Gastrocnemius medialis (tissue), 4 donors: ENCODE data around the gene ELK4. TPM values are rescaled to one million over a fixed set of nuclear protein-coding genes. Genes with fewer than 3 reads are reported as not detected.

Experiments used
- ATAC-seq, 2 donors: fragments of 150-250 bp; one replicate each; pipeline ENCODE4 v1.9.1; 2016
- DNase-seq, 2 donors: peaks; one replicate each; pipeline ENCODE4 v3.0.0-alpha.2; 2019
- H3K27ac ChIP-seq, 4 donors: fragments of 200-600 bp; sonication (generic); 1 replicate in 1 of 4; 2 replicates in 3 of 4; pipeline ENCODE4 v1.5.1; 2016 to 2018; ENCODE audit warnings: mild to moderate bottlenecking in 2 of 4, moderate library complexity in 1 of 4
- H3K27me3 ChIP-seq, 3 donors: fragments of 200-600 bp; sonication (generic) in 2 of 3; 1 replicate in 1 of 3; 2 replicates in 2 of 3; pipeline versions ENCODE4 v1.5.1 to v1.6.0; 2016 to 2019; ENCODE audit warnings: mild to moderate bottlenecking in 1 of 3, moderate library complexity in 1 of 3
- H3K36me3 ChIP-seq, 2 donors: fragments of 200-600 bp; sonication (generic) in 1 of 2; one replicate each; pipeline ENCODE4 v1.5.1; 2017 to 2018
- H3K4me1 ChIP-seq, 2 donors: fragments of 200-600 bp; sonication (generic) in 1 of 2; one replicate each; pipeline ENCODE4 v1.5.1; 2016 to 2017; ENCODE audit warnings: mild to moderate bottlenecking in 2 of 2
- H3K4me3 ChIP-seq, 4 donors: fragments of 200-600 bp; sonication (generic) in 3 of 4; 1 replicate in 1 of 4; 2 replicates in 3 of 4; pipeline ENCODE4 v1.5.1; 2016 to 2019; ENCODE audit warnings: mild to moderate bottlenecking in 2 of 4
- H3K9me3 ChIP-seq, 3 donors: fragments of 200-600 bp; sonication (generic) in 2 of 3; 1 replicate in 1 of 3; 2 replicates in 2 of 3; pipeline ENCODE4 v1.5.1; 2016 to 2019
- POLR2A ChIP-seq, 2 donors: fragments of 450-650 bp; IDR thresholded peaks; one replicate each; pipeline ENCODE4 v1.6.1; 2017; ENCODE audit warnings: antibody characterized with exemption in 2 of 2, mild to moderate bottlenecking in 2 of 2, moderate library complexity in 2 of 2
- in situ Hi-C, 4 donors: fragments of 200-750 bp; cut with MboI; loops; one replicate each; pipeline versions ENCODE4 v1.15.0 to v1.8.0; 2017; ENCODE audit warnings: low sequenced_read_pairs in 4 of 4
- intact Hi-C: fragments of 100-400 bp; cut with DNase I; formaldehyde crosslinking; loops from one replicate; pipeline ENCODE4 v1.15.1; 2023; ENCODE audit warnings: low total_unique reads
- total RNA-seq, 4 donors: library from RNA; depleted of rRNA; stranded (reverse); fragments of >200 nt; gene quantifications; one replicate each; pipeline versions ENCODE4 v1.1.0 to v1.2.3, GENCODE V29; 2016
- TF ChIP-seq, protein P1 (sequence below), 5 experiments: fragments of 450-650 bp in 3 of 5; fragments of 200-600 bp in 2 of 5; sonication (generic) in 2 of 5; IDR thresholded peaks in 4 of 5; conservative IDR thresholded peaks in 1 of 5; 1 replicate in 4 of 5; 2 replicates in 1 of 5; pipeline ENCODE4 v1.5.1; 2016 to 2019; ENCODE audit warnings: antibody characterized with exemption in 5 of 5, mild to moderate bottlenecking in 3 of 5, moderate library complexity in 3 of 5

The ELK4 gene
- total RNA-seq, 4 donors from 2014 or later = 17.3 to 24.2 (median 20.1) TPM

DNA sequence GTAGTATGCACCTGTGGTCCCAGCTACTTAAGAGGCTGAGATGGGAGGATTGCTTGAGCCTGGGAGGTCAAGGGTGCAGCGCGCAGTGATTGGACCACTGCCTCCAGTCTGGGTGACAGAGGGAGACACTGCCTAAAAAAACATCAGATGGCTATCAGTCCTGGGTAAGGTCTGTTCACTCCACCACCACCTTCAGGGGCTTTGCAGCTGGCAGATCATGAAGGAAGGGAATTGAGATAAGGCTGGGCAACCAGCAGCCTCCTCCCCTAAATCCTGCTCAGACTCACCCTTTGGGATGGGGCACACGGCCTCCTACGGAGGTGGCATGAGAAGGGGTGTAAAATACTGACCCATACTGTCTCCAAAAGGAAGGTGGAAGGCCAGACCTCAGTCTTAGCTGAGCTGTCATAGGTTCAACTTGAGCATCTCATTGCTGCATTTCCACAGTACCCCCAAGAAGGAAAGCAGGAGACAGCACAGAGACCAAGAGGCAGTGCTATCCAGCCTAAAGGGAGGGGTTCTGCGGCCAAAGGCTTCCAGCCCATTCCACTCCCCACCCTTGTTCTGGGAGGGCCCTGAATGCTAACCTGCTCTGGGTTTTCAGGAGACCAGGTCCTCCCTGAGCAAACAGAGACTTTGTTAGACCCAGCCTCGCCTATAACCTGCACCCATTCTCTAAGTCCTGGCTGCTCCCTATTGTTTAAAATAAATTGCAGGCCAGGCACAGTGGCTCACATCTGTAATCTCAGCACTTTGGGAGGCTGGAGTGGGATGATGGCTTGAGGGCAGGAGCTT, 34.8 kb upstream of the ELK4 start:
- no peak for TF ChIP-seq POLR2A (IDR thresholded peaks at IDR 0.05)
- TF ChIP-seq, protein P1, sequence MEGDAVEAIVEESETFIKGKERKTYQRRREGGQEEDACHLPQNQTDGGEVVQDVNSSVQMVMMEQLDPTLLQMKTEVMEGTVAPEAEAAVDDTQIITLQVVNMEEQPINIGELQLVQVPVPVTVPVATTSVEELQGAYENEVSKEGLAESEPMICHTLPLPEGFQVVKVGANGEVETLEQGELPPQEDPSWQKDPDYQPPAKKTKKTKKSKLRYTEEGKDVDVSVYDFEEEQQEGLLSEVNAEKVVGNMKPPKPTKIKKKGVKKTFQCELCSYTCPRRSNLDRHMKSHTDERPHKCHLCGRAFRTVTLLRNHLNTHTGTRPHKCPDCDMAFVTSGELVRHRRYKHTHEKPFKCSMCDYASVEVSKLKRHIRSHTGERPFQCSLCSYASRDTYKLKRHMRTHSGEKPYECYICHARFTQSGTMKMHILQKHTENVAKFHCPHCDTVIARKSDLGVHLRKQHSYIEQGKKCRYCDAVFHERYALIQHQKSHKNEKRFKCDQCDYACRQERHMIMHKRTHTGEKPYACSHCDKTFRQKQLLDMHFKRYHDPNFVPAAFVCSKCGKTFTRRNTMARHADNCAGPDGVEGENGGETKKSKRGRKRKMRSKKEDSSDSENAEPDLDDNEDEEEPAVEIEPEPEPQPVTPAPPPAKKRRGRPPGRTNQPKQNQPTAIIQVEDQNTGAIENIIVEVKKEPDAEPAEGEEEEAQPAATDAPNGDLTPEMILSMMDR (IDR thresholded peaks at IDR 0.05 in 4 of 5, conservative IDR thresholded peaks at IDR 0.05 in 1 of 5) = no peak
- H3K4me3 ChIP-seq = no peak overlapping the region
- in situ Hi-C loops = loop anchor here in 1 of 4 donors (25.0 kb wide), 1 partner anchor 321 kb away; no protein-coding TSS in a partner anchor
- H3K36me3 ChIP-seq = no peaks in the 10 kb centered on the region
- no peak for DNase-seq
- H3K4me1 ChIP-seq = peaks cover 4 to 14% of the 10 kb centered on the region in 2 donors
- no peaks in the 10 kb centered on the region for H3K9me3 ChIP-seq
- no peak overlapping the region for H3K27ac ChIP-seq
- no peak for ATAC-seq
- H3K27me3 ChIP-seq = no peaks in the 10 kb centered on the region
- intact Hi-C loops = no loop called here

DNA sequence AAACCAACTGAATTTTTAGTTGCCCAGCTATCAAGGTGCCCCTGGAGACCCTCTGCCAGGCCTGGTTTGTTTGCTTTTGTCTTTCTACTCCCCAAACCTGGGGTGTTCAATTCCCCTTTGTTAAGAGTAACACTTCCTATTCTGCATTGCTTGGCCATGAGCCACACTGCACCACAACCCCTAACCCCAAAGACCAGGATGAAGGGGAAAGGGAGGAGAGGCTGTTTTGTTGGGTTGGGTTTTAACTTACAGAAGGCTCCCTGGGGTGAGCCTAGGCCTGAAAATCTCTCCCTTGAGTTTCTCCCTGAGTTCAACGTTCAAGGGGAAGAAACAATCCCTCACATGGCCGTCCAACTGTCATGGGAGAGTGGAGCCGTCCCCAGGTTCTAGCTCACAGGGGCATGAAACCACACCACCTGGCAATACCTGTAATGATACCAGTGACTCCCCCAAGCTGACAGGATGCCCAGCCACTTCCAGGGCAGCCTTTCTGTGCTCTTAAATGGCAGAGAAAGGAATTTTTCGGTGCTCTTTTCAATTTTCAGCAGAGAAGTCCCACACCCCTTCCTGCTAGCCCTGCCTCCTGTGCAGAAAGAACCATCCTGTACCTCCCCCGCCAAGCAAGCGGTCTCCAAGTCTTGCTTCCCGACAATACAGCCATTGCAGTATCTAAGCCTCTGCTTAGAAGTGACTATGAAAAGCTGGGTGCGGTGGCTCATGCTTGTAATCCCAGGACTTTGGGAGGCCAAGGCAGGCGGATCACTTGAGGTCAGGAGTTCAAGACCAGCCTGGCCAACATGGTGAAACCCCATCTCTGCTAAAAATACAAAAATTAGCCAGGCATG, 33.6 kb upstream of the ELK4 start:
- Histone ChIP-seq H3K36me3 (no peaks in the 10 kb centered on the region), H3K27me3 (no peaks in the 10 kb centered on the region), H3K4me1 (peaks cover 4 to 7% of the 10 kb centered on the region in 2 donors), H3K9me3 (no peaks in the 10 kb centered on the region), H3K27ac (no peak overlapping the region), H3K4me3 (no peak overlapping the region)
- TF ChIP-seq, protein P1 (IDR thresholded peaks at IDR 0.05 in 4 of 5, conservative IDR thresholded peaks at IDR 0.05 in 1 of 5) = no peak
- no peak for TF ChIP-seq POLR2A (IDR thresholded peaks at IDR 0.05)
- intact Hi-C loops = no loop called here
- DNase-seq (no peak), ATAC-seq (no peak)
- in situ Hi-C loops = loop anchor here in 1 of 4 donors (25.0 kb wide), 1 partner anchor 322 kb away; no protein-coding TSS in a partner anchor

DNA sequence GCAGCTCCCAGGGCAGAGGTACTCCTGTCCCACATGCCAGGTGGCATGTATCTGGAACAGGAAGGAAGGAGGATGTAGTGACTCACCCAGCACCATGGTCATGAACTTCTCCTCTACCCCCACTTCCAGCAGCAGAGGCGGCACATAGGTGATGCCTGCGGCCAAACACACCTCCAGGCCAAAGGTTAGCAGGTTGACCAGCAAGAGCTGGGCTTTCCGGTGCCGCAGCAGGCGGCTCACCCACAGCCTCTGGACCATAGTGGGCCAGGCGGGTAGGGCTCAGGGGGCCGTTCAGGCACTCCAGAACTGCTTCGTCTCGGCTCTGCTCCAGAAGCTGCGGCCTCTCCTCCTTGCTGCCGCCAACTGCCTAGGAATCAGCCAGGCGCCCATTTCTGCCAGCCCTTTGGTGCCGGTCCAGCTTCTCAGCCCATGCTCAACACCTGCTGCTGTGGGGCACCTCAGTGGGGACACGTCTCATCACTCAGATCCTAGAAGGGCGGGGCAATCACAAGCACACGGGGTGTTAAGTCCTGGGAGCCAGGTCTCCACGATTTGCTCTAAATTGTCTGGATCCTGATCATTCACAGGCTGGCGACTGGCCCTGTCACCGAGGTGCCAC, 32.7 kb upstream of the ELK4 start:
- no peak overlapping the region for H3K4me3 ChIP-seq
- H3K36me3 ChIP-seq = no peaks in the 10 kb centered on the region
- no peak for ATAC-seq
- no peak for DNase-seq
- in situ Hi-C loops = loop anchor here in 3 of 4 donors (5.0 to 25.0 kb wide), 3 partner anchors 43 to 323 kb away; no protein-coding TSS in a partner anchor
- intact Hi-C loops = no loop called here
- H3K27me3 ChIP-seq = no peaks in the 10 kb centered on the region
- no peak overlapping the region for H3K27ac ChIP-seq
- H3K4me1 ChIP-seq = peaks cover 2 to 4% of the 10 kb centered on the region in 2 donors
- H3K9me3 ChIP-seq = no peaks in the 10 kb centered on the region
- no peak for TF ChIP-seq POLR2A (IDR thresholded peaks at IDR 0.05)
- TF ChIP-seq, protein P1 (IDR thresholded peaks at IDR 0.05 in 4 of 5, conservative IDR thresholded peaks at IDR 0.05 in 1 of 5) = no peak

DNA sequence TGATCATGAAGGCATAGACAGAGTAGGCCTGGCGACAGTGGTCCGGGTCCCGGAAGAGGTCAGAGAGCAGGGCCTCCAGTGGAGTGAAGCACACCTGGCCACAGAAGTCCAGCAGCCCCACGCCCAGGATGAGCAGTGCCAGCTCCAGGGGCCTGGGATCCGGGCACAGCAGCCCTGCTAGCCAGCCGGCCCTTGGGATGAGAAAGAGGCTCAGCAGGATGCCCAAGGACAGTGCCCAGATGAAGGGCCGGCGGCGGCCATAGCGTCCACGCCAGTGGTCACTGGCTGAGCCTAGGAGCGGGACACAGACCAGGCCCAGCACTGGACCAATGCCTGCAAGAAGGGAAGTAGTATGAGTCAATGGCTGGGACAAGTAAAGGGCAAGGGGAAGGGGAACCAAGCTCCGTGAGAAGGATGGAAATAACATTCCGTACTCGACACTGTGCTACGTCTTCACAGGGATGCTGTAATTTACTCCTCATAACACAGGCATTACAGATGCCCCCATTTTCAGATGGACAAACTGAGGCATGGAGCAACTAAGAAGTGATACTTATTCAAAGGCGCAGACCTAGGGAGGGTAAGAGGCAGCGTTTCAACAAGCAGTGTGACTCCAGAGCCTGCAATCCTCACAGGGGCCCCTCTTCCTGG, 31.6 kb upstream of the ELK4 start:
- H3K27me3 ChIP-seq = no peaks in the 10 kb centered on the region
- H3K9me3 ChIP-seq = no peaks in the 10 kb centered on the region
- no peak for DNase-seq
- TF ChIP-seq POLR2A (IDR thresholded peaks at IDR 0.05) = no peak
- TF ChIP-seq, protein P1 (IDR thresholded peaks at IDR 0.05 in 4 of 5, conservative IDR thresholded peaks at IDR 0.05 in 1 of 5) = no peak
- in situ Hi-C loops = loop anchor here in 3 of 4 donors (5.0 to 25.0 kb wide), 3 partner anchors 44 to 324 kb away; no protein-coding TSS in a partner anchor
- intact Hi-C loops = no loop called here
- no peaks in the 10 kb centered on the region for H3K36me3 ChIP-seq
- ATAC-seq = no peak
- H3K27ac ChIP-seq = no peak overlapping the region
- H3K4me3 ChIP-seq = no peak overlapping the region
- H3K4me1 ChIP-seq = peaks cover 0 to 8% of the 10 kb centered on the region in 2 donors
